ENCODE data around the gene STXBP4. TPM values are rescaled to one million over a fixed set of nuclear protein-coding genes. Genes with fewer than 3 reads are reported as not detected.

STXBP4 gene
- total RNA-seq, 1 experiment from 2014 or later: 12.0 TPM

- no peaks in the 10 kb centered on the region for H3K36me3 Mint-ChIP-seq
- no peak for ATAC-seq
- H3K4me1 Mint-ChIP-seq: no peaks in the 10 kb centered on the region
- DNase-seq (ENCODE audit: low spot score): no peak
- TF ChIP-seq ZNF512 (CRISPR knock-in tag; IDR thresholded peaks at IDR 0.05; ENCODE audit: borderline replicate concordance): no peak
- TF ChIP-seq HMGA2 (CRISPR knock-in tag; IDR thresholded peaks at IDR 0.05): no peak
- H3K27ac Mint-ChIP-seq: no peak overlapping the region
- H3K27me3 Mint-ChIP-seq (ENCODE audit: low read depth): no peaks in the 10 kb centered on the region
- H3K9me3 Mint-ChIP-seq: no peaks in the 10 kb centered on the region
- ChIA-PET CTCF (no interaction called here), POLR2A (no interaction called here)
- H3K4me3 Mint-ChIP-seq: no peak overlapping the region
Measured at GRCh38 chr17:55124730-55125360, 156.3 kb downstream of the STXBP4 start.

GRCh38 chr17:55133583-55133982 is 165.0 kb downstream of the STXBP4 start:
- Mint-ChIP-seq H3K36me3 (no peaks in the 10 kb centered on the region), H3K27me3 (ENCODE audit: low read depth) (no peaks in the 10 kb centered on the region), H3K4me3 (no peak overlapping the region), H3K4me1 (no peaks in the 10 kb centered on the region), H3K27ac (no peak overlapping the region), H3K9me3 (no peaks in the 10 kb centered on the region)
- ChIA-PET POLR2A (no interaction called here), CTCF (interaction anchor here (0.5 kb wide), 1 partner anchor 37 kb away, joined by 3 read pairs; no protein-coding TSS in a partner anchor)
- TF ChIP-seq SP1 (CRISPR knock-in tag; conservative IDR thresholded peaks at IDR 0.05): no peak
- no peak for TF ChIP-seq SOX15 (CRISPR knock-in tag; IDR thresholded peaks at IDR 0.05)
- TF ChIP-seq ZSCAN18 (CRISPR knock-in tag; IDR thresholded peaks at IDR 0.05): no peak
- no peak for TF ChIP-seq ZBTB21 (CRISPR knock-in tag; IDR thresholded peaks at IDR 0.05; ENCODE audit: borderline replicate concordance)
- no peak for TF ChIP-seq CDX4 (CRISPR knock-in tag; IDR thresholded peaks at IDR 0.05; ENCODE audit: borderline replicate concordance)
- TF ChIP-seq USF2 (CRISPR knock-in tag; IDR thresholded peaks at IDR 0.05): no peak
- TF ChIP-seq HMGXB4 (CRISPR knock-in tag; IDR thresholded peaks at IDR 0.05): no peak
- no peak for TF ChIP-seq TEAD4 (CRISPR knock-in tag; IDR thresholded peaks at IDR 0.05)
- TF ChIP-seq CTCF (IDR thresholded peaks at IDR 0.05): no peak
- TF ChIP-seq ZNF281 (CRISPR knock-in tag; IDR thresholded peaks at IDR 0.05): no peak
- TF ChIP-seq ZMAT4 (CRISPR knock-in tag; IDR thresholded peaks at IDR 0.05): no peak
- no peak for TF ChIP-seq NR3C1 (CRISPR knock-in tag; conservative IDR thresholded peaks at IDR 0.05; ENCODE audit: low read depth)
- TF ChIP-seq NR1H2 (CRISPR knock-in tag; IDR thresholded peaks at IDR 0.05): no peak
- no peak for TF ChIP-seq E2F5 (CRISPR knock-in tag; IDR thresholded peaks at IDR 0.05)
- no peak for TF ChIP-seq SMAD3 (CRISPR knock-in tag; IDR thresholded peaks at IDR 0.05; ENCODE audit: borderline replicate concordance)
- TF ChIP-seq USF1 (CRISPR knock-in tag; IDR thresholded peaks at IDR 0.05): no peak
- no peak for TF ChIP-seq RORB (CRISPR knock-in tag; IDR thresholded peaks at IDR 0.05)
- DNase-seq (ENCODE audit: low spot score) (no peak), ATAC-seq (no peak)

Measured in WTC11 (cell line).